ENCODE results near the gene NR4A1. TPM values are rescaled to one million over a fixed set of nuclear protein-coding genes. Genes with fewer than 3 reads are reported as not detected.

Gene NR4A1
- total RNA-seq, 1 donor from 2014 or later, result 58.9 TPM

- ATAC-seq, result no peak
- intact Hi-C loops (cut with micrococcal nuclease), result no loop called here
Measured at GRCh38 chr12:52014567-52015530, 36.4 kb upstream of the NR4A1 start.

GRCh38 chr12:52015532-52016041 is 35.7 kb upstream of the NR4A1 start:
- ATAC-seq (no peak), DNase-seq (no peak)

More at GRCh38 chr12:52014567-52015530, 36.4 kb upstream of the NR4A1 start:
- no peak for DNase-seq

GRCh38 chr12:52018433-52019112 is 32.7 kb upstream of the NR4A1 start:
- ATAC-seq (no peak), DNase-seq (no peak)
- intact Hi-C loops (cut with micrococcal nuclease), result no loop called here

More at GRCh38 chr12:52015532-52016041, 35.7 kb upstream of the NR4A1 start:
- intact Hi-C loops (cut with micrococcal nuclease), result no loop called here

GRCh38 chr12:52019113-52019770 is 32.0 kb upstream of the NR4A1 start:
- ATAC-seq (no peak), DNase-seq (no peak)
- intact Hi-C loops (cut with micrococcal nuclease), result no loop called here

- intact Hi-C loops (cut with micrococcal nuclease), result no loop called here
- ATAC-seq, result no peak
Measured at GRCh38 chr12:52020539-52021336, 30.5 kb upstream of the NR4A1 start.

GRCh38 chr12:52022841-52023181 is 28.4 kb upstream of the NR4A1 start:
- ATAC-seq (no peak), DNase-seq (no peak)
- intact Hi-C loops (cut with micrococcal nuclease), result no loop called here

More at GRCh38 chr12:52020539-52021336, 30.5 kb upstream of the NR4A1 start:
- no peak for DNase-seq

- DNase-seq (peak; percentile 94), ATAC-seq (peak; percentile 55)
- intact Hi-C loops (cut with micrococcal nuclease), result no loop called here
Measured at GRCh38 chr12:52023182-52023975, 27.9 kb upstream of the NR4A1 start.

- no peak for DNase-seq
- intact Hi-C loops (cut with micrococcal nuclease), result no loop called here
- no peak for ATAC-seq
Measured at GRCh38 chr12:52023976-52024688, 27.1 kb upstream of the NR4A1 start.

- intact Hi-C loops (cut with micrococcal nuclease), result loop anchor here (5.0 kb wide), 1 partner anchor 57 kb away; no protein-coding TSS in a partner anchor
- no peak for DNase-seq
- no peak for ATAC-seq
Measured at GRCh38 chr12:52024845-52025230, 26.4 kb upstream of the NR4A1 start.

- no peak for DNase-seq
- ATAC-seq, result peak; percentile 55
- intact Hi-C loops (cut with micrococcal nuclease), result loop anchor here (5.0 kb wide), 1 partner anchor 56 kb away; no protein-coding TSS in a partner anchor
Measured at GRCh38 chr12:52026263-52026662, 25.0 kb upstream of the NR4A1 start.

GRCh38 chr12:52027085-52027843 is 24.0 kb upstream of the NR4A1 start:
- peak; percentile 64 for ATAC-seq

GRCh38 chr12:52029685-52030084 is 21.6 kb upstream of the NR4A1 start:
- intact Hi-C loops (cut with micrococcal nuclease), result loop anchor here (5.0 kb wide), 1 partner anchor 53 kb away; no protein-coding TSS in a partner anchor
- ATAC-seq (peak; percentile 15), DNase-seq (peak; percentile 72)

More at GRCh38 chr12:52027085-52027843, 24.0 kb upstream of the NR4A1 start:
- intact Hi-C loops (cut with micrococcal nuclease), result loop anchor here (5.0 kb wide), 1 partner anchor 55 kb away; no protein-coding TSS in a partner anchor
- peak; percentile 86 for DNase-seq

- intact Hi-C loops (cut with micrococcal nuclease), result no loop called here
- ATAC-seq, result peak; percentile 59
- peak; percentile 72 for DNase-seq
Measured at GRCh38 chr12:52032446-52032803, 18.8 kb upstream of the NR4A1 start.

GRCh38 chr12:52032804-52033445 is 18.3 kb upstream of the NR4A1 start:
- intact Hi-C loops (cut with micrococcal nuclease), result no loop called here
- DNase-seq, result peak; percentile 98
- ATAC-seq, result peak; percentile 92

- intact Hi-C loops (cut with micrococcal nuclease), result no loop called here
Measured at GRCh38 chr12:52033446-52034140, 17.6 kb upstream of the NR4A1 start.

More at GRCh38 chr12:52033446-52034140, 17.6 kb upstream of the NR4A1 start:
- DNase-seq (no peak), ATAC-seq (no peak)

All from left ventricle myocardium superior (tissue), 1 donor.